ENCODE results near the gene P2RX1. TPM values are rescaled to one million over a fixed set of nuclear protein-coding genes. Genes with fewer than 3 reads are reported as not detected.

The P2RX1 gene
- total and polyA plus RNA-seq, 2 of the 4 experiments (the other 2 are of a cell fraction): not detected

DNA sequence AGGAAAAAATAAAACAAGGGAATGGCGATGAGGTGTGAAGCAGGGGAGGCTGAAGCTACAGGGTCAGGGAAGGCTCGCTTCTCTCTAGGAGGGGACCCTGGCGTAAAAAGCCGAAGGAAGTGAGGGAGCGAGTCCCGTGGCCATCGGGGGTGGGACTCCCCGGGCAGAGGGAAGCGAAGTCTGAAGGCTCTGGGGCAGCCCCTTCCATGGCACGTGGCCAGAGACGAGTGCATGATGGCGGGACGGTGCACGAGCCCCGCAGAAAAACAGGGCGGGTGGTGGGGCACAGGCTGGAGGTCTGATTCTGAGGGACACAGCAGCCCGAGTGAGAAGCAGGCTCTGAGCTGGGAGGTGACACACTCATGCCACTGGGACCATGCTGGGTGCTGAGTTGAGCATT lies 49.2 kb downstream of the P2RX1 start:
- Histone ChIP-seq H3K4ac (ENCODE audit: low read depth, low read length) (no peak overlapping the region), H4K8ac (ENCODE audit: low read depth in 2 of 2, low read length in 2 of 2) (no peak overlapping the region), H2BK20ac (ENCODE audit: low read depth, low read length) (no peak overlapping the region), H3K36me3 (ENCODE audit: control insufficient read depth, insufficient read depth, low read length) (peaks cover 13% of the 10 kb centered on the region; the same call in 1 of the 2 replicates), H4K91ac (ENCODE audit: insufficient read depth, low read depth, low read length) (no peak overlapping the region), H3K9me3 (ENCODE audit: control insufficient read depth, insufficient read depth, low read length) (no peaks in the 10 kb centered on the region), H2AK9ac (replicated peaks; ENCODE audit: low read depth, low read length, poor library complexity) (peak overlapping the region; percentile 82), H3K23ac (ENCODE audit: low read depth, low read length) (no peak overlapping the region), H3K56ac (ENCODE audit: extremely low read depth, insufficient read depth, low read length) (no peak overlapping the region), H2AK5ac (ENCODE audit: low read depth, low read length) (no peak overlapping the region), H2BK15ac (ENCODE audit: low read depth, low read length) (no peak overlapping the region), H4K5ac (ENCODE audit: low read depth, low read length) (no peak overlapping the region), H4K20me1 (ENCODE audit: insufficient read depth, low read length) (no peaks in the 10 kb centered on the region), H3K27ac (ENCODE audit: insufficient read depth, low read length) (no peak overlapping the region), H3K4me1 (ENCODE audit: control insufficient read depth, insufficient read depth, low read length) (no peaks in the 10 kb centered on the region), H3K18ac (ENCODE audit: low read depth, low read length) (no peak overlapping the region), H3K27me3 (ENCODE audit: control insufficient read depth, insufficient read depth, low read length) (no peaks in the 10 kb centered on the region), H3K14ac (replicated peaks; ENCODE audit: low read depth, low read length) (no peak overlapping the region), H3K9me1 (ENCODE audit: insufficient read depth, low read length) (no peaks in the 10 kb centered on the region), H3K4me3 (ENCODE audit: insufficient read depth, low read depth, low read length) (no peak overlapping the region), H3K9ac (ENCODE audit: low read depth, low read length) (no peak overlapping the region), H2BK120ac (ENCODE audit: low read depth, low read length) (no peak overlapping the region), H2AFZ (replicated peaks; ENCODE audit: low read length, poor library complexity) (peak overlapping the region; percentile 21), H3K4me2 (ENCODE audit: low read depth, low read length) (no peak overlapping the region), H3K79me1 (ENCODE audit: low read depth in 1 of 2, low read length in 2 of 2) (no peaks in the 10 kb centered on the region), H2BK5ac (ENCODE audit: low read depth, low read length, poor library complexity, severe bottlenecking) (no peak overlapping the region)
- ATAC-seq (ENCODE audit: low read depth): no peak
- WGBS, 2 experiments (ENCODE audit: extremely low coverage in 2 of 2, insufficient read length in 1 of 2): 59% methylated on average over 10 of the region's 17 CpGs; no CpG with 5 or more reads in 1 of the 2 experiments
- TF ChIP-seq MAFK (IDR thresholded peaks at IDR 0.05; ENCODE audit: low read depth, low read length): no peak
- TF ChIP-seq SMC3 (IDR thresholded peaks at IDR 0.05; ENCODE audit: low read depth, low read length): no peak
- TF ChIP-seq RFX5 (IDR thresholded peaks at IDR 0.05; ENCODE audit: low read depth, low read length): no peak
- no peak for TF ChIP-seq CHD1 (IDR thresholded peaks at IDR 0.05; ENCODE audit: low read depth, low read length)
- BruUV-seq (replicated peaks): no TSS peak
- intact Hi-C loops (cut with micrococcal nuclease): loop anchor here (10.0 kb wide), 1 partner anchor 208 kb away; no protein-coding TSS in a partner anchor
- no peak for DNase-seq
- POLR2A ChIA-PET (ENCODE audit: unreplicated experiment): no interaction called here
- in situ Hi-C loops (cut with MboI; ENCODE audit: low sequenced_read_pairs): no loop called here
- dilution Hi-C loops (cut with HindIII; ENCODE audit: low sequenced_read_pairs, unreplicated experiment): no loop called here
- CTCF ChIA-PET: no interaction called here
